GM19463 (cell line): ENCODE data around the gene FBXO41.
A peak's percentile ranks its signal among the peaks of the same experiment; 100 is the strongest.

ENCODE experiments used
- ATAC-seq: cut with Tn5 transposase; IDR thresholded peaks from one replicate; pipeline ENCODE4 v1.9.1; 2021; ENCODE audit warnings: mild to moderate bottlenecking, moderate library complexity; ENCODE audit not compliant: unreplicated experiment

Gene FBXO41

DNA sequence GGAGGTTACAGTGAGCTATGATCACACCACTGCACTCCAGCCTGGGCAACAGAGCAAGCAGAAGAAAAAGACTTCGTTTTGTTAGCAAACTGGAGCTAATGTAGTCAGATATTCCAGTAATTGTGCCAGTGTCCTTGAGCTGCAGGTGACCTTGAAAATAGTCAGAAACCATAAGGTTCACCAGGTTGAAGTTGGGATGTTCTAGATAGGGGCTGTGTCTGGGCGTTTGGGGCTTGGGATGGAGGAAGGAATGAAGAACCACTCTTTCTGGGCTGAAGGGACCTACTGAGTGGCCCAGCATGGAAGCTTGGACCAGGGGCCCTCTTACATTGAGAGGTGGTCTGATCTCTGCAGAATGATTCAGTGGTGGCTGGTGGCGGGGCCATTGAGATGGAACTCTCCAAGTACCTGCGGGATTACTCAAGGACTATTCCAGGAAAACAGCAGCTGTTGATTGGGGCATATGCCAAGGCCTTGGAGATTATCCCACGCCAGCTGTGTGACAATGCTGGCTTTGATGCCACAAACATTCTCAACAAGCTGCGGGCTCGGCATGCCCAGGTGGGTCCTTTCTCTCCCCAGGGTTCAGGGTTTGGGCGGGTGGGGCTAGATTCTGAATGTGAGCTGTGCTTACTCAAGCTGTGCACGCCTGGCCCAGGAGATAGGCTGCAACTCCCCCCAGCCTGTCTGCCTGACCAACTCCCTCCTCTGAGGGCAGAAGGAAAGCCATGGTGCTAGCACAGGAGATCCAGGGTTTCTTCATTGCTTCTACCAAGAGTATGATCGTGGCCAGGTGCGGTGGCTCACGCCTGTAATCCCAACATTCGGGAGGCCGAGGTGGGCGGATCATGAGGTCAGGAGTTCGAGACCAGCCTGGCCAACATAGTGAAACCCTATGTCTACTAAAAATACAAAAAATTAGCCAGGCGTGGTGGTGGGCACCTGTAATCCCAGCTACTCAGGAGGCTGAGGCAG lies 33.1 kb downstream of the FBXO41 start:
- ATAC-seq, result no peak

DNA sequence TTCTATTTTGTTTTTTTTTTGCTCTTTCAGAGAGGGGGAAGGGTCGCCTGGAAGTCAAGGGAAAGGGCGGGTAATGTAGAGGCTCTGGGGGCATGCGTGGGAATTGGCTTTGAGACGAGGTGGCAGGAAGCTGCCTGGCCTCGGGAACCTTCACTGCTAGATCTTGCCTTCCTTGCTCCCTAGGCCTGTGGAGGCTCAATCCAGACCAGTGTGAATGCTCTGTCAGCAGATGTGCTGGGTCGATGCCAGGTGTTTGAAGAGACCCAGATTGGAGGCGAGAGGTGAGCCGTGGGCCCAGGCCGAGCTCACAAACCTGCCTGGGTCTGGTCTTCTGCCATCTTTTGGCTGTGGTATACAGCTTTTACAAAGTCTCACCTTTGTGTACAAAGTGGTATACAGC lies 34.6 kb downstream of the FBXO41 start:
- ATAC-seq, result no peak

DNA sequence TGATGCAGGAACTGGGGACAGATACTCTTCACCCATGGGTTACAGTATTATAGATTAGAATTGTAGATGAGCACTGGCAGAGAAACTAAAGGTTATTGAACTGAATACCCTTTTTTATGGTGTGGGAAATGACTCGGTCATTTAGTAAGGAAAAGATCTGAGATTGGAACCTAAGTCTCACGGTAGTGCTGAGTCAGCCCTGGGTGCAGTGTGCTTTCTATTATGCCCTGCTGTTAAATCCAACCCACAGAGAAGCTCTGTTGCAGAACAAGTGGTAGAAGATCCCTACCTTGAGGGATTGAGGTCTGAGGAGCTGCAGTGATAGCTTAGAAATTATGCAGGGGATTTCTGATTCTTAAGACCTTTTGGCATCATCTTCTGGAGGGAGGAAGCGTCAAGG lies 37.4 kb downstream of the FBXO41 start:
- ATAC-seq, result no peak

DNA sequence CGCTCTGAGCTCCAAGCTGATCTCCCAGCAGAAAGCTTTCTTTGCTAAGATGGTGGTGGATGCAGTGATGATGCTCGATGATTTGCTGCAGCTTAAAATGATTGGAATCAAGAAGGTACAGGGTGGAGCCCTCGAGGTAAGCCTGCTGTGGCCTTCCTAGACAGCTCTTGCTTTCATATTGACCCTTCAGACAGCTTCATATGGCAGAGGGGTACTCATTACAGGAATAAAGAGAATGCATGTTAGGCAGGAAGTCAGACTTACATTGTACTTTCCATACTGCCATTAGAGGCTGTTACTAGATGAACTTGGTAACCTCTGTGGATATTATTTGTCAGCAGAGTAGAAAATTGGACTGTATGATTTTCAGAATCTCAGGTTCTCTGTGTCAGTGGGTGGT lies 39.7 kb downstream of the FBXO41 start:
- no peak for ATAC-seq

DNA sequence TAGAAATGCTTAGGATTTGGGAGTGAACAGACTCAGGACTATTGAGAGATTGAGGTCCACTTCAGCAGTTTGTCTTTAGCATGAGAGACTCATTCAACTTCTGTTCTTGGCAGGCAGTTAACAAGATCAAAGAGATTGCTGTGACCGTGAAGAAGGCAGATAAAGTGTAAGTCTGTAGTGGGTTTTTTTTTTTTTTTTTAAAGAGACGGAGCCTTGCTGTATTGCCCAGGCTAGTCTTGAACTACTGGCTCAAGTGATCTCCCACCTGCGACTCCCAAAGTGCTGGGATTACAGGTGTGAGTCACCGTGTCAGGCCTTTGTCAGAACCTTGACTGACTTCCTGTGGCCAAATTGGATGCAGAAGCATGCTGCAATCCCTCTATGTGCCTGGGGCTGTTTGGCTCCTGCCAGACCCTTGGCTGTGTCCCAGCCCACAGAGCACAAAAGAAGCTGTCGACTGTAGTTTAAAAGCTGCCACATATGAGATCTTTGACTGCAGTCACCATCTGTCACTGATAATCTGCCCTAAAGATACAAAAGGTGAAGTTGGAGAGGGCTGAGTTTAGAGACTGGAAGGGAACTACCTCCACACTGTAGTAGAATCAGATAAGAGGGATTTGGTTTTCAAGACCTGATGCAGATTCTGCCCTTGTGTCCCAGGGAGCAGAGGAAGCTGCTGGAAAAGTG lies 40.3 kb downstream of the FBXO41 start:
- ATAC-seq, result no peak

DNA sequence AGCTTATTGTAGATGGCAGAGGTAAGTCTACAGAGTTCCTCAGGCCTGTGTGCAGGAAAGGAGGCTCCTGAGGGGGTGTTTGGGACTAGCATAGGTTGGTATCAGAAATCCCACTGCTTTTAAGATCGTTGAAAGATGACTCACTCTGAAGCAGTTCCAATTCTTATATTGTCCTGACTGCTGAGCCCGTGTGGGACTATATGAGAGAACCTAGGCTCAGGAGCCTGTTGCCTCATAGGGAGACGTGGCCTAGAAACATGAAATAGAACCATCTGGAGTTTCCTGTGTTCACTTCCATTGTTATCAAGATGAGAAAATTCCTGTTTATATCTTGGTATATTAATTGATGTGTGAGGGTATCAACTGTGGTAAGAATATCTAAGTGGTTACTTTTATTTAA lies 44.5 kb downstream of the FBXO41 start:
- no peak for ATAC-seq

DNA sequence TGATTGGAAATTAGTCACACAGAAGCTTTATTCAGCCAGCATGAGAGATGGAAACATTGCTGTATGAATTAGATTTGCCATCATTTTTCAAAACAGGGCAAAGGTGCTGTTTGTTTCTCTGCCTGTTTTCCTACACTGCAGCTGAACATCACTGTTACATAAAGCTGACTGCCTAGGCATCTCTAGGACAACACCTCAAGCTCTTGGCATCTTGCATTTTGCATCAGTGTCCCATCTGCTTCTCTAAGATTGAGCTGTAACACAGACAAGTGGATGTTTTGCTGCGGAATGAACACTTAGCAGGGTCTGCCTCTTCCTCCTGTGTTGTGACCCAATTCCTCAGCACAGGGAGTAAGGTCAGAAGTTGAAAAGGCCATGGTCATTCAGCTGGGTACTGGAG lies 45.3 kb downstream of the FBXO41 start:
- no peak for ATAC-seq

DNA sequence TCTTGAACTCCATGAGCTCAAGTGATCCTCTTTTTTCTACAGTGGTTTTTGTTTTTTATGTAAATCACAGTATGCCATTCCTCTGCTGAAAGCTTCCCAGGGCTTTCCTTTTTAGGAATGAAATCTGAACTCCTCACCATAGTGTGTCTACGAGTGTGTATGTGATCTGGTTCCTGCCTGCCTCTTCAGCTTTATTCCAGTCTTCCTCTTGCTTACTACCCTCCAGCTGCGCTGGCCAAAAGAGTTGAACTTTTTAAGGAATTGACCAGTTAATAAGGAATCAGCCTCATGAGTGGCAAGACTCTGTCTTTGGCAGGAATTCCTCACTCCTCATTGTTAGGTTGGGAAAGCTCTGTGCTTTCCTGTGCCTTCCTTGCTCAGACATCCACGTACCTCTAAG lies 46.1 kb downstream of the FBXO41 start:
- no peak for ATAC-seq

DNA sequence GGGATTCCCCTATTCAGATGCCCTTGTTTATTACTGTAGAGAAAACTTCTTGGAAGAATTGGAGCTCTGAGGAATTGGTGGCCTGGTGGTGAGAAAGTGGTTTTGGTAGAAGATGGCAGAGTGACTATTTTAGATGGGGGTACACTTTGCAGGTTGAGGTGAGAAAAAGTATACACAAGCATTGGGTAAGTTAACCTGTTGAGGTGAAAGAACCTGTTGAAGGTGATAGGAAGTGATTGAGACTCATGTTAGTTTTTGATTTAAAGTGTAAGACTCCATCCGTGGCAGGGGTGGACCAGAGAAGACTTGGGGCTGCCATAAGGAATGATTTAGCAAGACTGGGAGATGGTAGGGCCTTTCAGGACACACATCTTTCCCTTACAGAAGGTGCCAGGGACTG lies 47.1 kb downstream of the FBXO41 start:
- ATAC-seq, result no peak

DNA sequence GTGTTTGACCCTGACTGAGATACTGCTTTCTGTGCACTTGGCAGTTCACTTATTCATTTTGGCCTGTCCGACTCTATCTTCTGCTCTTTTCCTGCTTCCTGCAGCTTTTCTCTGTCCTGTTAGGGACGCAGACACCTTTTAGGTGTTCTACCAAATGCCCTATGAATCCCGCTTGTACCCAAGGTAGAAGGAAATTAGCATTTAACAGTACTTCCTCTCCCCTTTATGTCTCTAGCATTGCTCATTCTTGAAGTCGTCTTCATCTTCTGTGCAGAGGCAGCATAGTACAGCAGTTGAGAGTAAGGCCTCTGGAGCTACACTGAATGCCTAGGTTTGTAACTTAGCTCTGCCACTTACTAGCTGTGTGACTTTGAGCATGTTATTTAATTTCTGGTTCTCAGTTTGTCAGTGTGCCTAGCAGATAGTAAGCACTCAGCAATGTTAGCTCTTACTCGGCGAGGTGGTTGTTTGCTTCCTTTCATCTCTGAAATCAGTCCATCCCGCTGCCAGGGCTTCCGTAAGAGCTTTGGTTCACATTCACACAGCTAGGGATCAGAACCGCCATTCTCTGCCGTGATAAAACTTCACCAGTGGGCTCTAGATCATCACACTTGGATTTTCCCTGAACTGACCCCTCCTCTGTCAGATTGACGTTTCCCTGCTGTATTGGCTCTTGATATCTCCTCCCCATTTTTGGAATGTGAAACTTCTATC lies 48.8 kb downstream of the FBXO41 start:
- no peak for ATAC-seq

DNA sequence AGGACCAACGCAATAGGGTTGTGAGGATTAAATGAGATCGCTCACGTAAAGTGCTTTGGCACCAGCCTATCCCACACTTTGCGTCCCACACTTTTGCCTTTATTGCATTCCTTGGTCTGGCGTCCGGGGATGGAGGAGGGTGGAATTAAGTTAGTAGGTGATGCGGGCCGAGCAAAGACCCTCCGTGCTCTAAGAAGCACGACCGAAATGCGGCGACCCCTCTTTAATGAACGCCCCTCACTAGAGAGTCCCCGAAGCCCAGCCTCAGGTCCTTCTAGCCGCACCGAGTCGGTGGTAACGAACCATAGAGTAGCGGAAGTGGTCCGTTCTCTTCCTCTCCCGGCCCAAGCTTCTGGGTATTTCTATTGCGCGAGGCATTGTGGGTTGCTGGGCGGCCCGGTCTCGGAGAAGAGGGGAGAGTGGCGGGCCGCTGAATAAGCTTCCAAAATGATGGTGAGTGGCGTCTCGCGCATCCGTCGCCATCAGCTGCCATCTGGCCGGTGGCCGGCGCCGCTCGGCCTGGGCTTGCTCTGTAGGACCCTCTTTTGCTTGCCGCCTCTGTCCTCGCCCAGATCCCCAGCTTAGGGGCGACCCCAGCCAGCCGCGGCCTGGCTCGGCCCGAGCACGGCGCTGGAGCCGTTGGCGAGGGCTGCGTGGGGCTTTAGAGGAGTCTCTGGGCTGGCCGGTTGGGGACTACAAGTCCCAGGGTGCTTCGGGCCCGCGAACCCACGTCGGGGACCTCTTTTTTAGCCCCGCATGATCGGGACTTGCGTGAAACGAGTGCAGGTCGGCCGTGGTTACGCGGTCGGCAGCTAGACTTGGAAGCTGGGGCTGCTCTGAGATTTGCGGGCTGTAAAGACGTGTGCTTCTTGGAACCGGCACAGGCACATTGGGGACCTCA lies 50.1 kb downstream of the FBXO41 start, which contains the start of gene CCT7:
TSS of gene CCT7 (plus strand) at position 377 of the 901 bp plus-strand sequence. CDS start at position 448, 71 bp downstream.
- peak; percentile 50 for ATAC-seq

DNA sequence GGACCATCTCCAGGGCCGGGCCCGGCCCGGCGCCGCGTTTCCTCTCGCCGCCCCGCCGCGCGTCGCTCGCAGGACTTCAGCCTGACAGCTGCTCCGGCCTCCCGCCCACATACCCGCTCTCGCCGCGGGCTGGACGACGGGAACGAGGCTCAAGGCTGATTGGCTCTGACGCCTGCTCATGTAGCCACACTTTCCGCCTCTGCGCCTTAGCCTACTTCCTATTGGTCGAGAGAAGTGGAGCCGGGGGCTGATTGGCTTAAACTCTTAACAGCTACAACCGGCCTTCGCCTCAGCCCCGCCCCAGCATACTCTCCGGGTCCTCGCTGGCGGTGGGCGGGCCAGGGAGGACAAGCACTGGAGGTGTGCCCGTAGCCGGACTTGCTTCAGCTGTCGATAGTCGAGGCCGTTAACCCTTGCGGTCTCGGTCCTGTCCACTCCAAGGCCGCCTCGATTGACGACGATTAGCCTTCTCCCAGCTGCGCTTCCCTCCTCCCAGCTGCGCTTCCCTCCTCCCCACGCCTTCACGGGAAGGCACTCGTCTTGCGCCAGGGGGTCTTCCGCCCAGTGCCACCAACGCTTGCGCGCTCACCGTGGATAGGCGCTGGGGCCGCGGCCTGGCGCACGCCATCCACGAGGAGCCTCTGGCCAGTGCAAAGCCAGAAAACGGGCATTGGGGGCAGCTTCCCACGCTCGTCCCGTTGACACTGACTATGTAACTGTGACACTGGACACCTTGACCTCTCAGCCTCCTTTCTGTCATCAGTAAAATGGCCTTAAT lies 50.9 kb downstream of the FBXO41 start, which contains the start of gene PRADC1:
TSS of gene PRADC1 (minus strand) at position 86 of the 778 bp plus-strand sequence. CDS start at position 7, 79 bp downstream.
- ATAC-seq, result peak; percentile 88

DNA sequence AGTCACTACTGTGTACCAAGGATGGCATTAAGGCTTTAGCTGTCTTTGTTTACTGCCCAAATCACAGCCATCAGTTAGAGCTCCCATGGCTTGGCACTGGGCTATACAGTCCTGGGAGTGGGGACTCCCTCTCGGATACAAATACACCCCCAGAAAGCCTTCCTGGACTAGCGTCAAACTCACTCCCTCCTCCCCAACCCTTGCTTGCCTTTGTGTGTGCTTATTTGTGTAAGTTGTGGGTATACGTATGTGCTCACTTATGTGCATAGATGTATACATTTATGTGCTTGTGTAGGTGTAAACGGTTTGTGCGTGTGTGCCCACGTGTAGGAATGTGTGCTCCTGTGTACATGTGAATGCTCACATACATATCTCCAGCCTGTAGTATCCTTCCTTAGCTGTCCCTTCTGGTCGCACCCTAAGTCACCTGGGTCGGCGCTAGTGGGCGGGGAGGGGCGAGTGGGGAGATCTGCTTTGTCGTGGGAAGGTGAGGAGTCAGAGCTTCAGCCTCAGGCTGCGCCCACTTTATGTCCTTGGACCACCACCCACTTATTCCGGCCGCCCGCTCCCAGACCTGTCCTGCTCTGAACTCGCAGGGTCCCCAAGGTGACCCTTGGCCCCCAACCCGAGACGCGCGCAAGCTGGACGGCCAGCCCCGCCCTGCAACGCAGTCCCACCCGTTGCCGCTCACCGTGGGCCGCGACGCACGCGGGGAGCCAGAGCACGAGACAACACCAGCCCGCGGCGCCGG lies 51.7 kb downstream of the FBXO41 start:
- peak; percentile 7 for ATAC-seq

DNA sequence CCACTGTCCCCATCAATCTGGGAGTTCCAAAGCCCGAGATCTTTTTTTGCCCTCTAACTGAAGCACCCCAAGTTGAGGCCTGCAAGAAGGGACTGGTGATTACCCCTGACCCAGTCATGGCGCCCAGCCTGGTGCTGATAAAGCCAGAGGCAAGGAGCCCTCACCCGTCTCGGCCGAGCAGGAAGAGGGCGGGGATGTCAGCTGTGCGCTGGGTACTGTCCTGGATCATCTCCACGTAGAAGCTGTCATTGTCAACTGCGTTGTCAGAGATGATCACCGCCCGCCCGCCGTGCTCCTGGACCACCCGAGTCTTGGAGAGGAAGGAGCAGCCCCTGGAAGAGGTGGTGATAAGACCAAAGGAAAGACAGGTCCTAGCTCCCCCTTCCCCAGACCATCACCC lies 55.6 kb downstream of the FBXO41 start:
- no peak for ATAC-seq

DNA sequence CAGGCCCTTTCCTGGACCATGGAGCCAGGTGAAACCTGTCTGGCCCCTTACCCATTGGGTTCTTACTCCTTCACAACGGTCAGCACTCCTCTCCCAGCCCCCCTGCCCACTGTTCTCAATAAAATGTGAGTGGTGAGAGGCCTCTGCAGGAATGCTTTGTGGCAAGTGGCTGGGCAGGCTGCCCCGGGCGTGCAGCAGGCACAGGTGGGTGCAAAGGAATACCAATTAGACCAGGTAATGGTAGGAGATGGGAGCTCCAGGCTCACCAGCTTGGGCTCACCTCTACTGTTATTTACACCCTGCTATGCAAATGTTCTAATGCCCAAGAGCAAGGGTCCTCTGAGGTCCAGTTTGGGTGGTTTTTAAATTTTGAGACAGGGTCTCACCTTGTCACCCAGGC lies 57.2 kb downstream of the FBXO41 start:
- no peak for ATAC-seq

DNA sequence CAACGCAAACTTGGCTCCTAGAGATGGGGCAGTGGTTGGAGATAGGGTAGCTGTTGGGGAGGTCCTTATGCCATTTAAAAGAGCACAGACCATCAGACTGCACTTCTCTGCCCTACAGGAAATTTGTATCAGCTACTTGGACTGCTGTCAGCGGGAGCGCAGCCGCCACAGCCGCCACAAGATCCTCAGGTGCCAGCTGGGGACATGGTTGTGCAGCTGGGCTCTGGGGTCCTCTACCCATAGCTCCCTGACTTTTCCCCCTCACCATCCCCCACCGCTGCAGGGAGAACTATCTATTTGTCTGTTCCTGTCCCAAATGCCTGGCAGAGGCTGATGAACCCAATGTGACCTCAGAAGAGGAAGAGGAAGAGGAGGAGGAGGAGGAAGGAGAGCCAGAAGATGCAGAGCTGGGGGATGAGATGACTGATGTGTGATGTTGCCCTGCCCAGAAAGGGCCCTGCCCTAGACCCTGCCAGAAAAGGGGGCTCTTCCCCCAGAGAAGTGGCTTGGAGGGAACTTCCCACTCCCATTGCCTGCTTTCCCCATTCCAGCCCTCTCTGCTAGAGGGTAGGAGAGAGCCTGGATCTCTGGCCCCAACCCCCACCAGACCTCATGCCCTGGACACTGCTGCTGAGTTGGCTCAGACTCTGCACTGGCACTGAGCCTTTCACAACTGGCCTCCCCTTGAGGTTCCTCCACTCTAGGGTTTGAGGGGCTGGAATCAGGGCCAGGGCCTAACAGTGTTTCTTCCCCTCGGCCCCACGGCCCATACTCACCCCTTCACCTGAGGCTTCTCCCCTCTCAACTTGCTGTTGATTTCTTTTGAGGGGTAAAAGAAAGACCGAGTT lies 58.5 kb downstream of the FBXO41 start:
- ATAC-seq, result no peak

DNA sequence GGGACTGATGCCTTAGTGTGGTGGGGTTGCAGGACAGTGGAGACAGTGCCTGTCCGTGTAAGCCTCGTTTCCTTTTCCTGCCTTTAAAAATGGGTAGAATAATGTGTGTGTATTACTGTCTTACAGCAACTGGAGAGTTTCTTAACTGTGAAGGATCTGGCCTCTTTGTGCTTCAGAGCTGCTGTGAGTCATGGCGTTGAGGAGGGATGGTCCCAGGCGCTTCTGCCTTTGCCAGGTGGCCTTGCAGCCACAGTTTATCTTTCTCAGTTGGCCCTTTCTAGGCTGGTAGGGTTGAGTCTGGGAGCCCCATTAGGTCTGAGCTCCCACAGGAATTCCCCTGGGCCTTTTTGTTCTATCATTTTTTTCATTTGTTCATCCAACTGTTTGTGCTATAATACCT lies 60.5 kb downstream of the FBXO41 start:
- ATAC-seq, result no peak

DNA sequence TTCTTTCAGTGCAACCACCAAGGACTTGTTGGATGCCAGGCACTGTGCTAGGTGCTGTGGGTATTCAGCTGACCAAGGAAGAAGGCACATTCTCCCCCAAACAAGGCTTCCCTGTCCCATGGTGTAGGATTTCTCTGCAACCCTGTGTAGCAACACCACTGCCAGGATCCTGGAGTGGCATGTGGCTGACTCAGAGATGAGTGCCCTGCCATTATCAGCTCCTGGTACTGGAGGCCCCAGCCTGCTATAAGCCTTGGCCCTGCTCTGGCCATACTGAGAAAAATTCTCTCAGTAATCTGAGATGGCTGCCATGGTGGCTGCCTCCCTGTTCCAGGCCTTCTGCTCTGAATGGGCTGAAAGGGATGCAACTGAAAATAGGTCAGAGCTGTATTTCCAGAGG lies 66.0 kb downstream of the FBXO41 start:
- ATAC-seq, result no peak
